B cell (primary cell): Measurements from ENCODE around the gene CORO1C.

Source experiments
- EZH2 ChIP-seq: IDR thresholded peaks from 2 replicates; pipeline ENCODE4 v1.6.1; 2012; ENCODE audit warnings: borderline replicate concordance, low read depth, mild to moderate bottlenecking, moderate library complexity, low read length; ENCODE audit not compliant: insufficient read depth, poor library complexity, severe bottlenecking
- TF ChIP-seq, protein P1 (sequence below): fragments of 200-600 bp; IDR thresholded peaks from one replicate; pipeline ENCODE4 v1.8.0; 2022; ENCODE audit warnings: antibody characterized with exemption, mild to moderate bottlenecking

DNA sequence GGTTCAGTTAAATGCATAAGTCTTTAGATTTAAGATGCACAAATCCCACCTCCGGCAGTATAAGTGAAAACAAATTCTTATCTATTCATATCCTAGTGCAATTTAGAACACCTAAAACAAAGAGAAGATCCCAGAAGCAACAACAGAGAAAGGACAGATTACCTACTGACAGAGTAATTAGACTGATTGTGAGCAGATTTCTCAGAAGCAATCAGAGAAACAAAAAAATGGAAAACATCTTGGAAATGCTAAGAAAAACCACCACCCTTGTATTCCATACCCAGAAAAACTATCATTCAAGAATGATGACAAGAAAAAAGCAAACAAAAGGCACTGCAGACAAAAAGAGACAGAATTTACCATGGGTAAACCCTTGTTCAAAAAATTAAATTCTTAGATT lies 50.0 kb downstream of the CORO1C start:
- TF ChIP-seq, protein P1, sequence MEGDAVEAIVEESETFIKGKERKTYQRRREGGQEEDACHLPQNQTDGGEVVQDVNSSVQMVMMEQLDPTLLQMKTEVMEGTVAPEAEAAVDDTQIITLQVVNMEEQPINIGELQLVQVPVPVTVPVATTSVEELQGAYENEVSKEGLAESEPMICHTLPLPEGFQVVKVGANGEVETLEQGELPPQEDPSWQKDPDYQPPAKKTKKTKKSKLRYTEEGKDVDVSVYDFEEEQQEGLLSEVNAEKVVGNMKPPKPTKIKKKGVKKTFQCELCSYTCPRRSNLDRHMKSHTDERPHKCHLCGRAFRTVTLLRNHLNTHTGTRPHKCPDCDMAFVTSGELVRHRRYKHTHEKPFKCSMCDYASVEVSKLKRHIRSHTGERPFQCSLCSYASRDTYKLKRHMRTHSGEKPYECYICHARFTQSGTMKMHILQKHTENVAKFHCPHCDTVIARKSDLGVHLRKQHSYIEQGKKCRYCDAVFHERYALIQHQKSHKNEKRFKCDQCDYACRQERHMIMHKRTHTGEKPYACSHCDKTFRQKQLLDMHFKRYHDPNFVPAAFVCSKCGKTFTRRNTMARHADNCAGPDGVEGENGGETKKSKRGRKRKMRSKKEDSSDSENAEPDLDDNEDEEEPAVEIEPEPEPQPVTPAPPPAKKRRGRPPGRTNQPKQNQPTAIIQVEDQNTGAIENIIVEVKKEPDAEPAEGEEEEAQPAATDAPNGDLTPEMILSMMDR, result no peak
- no peak for TF ChIP-seq EZH2
